ENCODE results near the gene GNAI1.
A peak's percentile ranks its signal among the peaks of the same experiment; 100 is the strongest.

GNAI1 gene

DNA sequence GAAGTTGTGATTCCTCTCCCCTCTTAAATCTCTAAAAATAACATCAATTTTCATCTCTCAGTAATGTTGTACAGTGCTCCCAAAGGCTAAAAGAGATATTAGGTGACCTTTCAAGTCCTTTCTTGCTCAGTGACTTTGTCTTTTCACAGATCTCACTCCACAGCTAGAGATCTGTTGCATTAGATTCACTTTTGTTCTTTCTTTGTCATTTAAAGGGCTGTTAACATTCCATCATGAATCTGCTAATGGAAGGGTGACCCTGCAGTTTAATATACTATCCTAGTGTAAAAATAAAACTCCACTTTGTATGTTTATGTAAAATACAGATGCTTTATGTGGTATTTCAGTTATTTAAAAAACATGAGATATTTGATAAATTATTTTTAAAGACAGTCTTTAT lies 30.5 kb downstream of the GNAI1 start:
- H3K4me3 Mint-ChIP-seq = no peak overlapping the region
- peaks cover 3% of the 10 kb centered on the region for H3K36me3 Mint-ChIP-seq (ENCODE audit: low read depth)
- peaks cover 14% of the 10 kb centered on the region for H3K4me1 Mint-ChIP-seq
- no peak overlapping the region for H3K27ac Mint-ChIP-seq
- H3K9me3 Mint-ChIP-seq = peaks cover 6% of the 10 kb centered on the region
- ATAC-seq = no peak
- DNase-seq = no peak
- H3K27me3 Mint-ChIP-seq = peaks cover 2% of the 10 kb centered on the region

- Mint-ChIP-seq H3K9me3 (peaks cover 34% of the 10 kb centered on the region), H3K36me3 (ENCODE audit: low read depth) (peaks cover 18% of the 10 kb centered on the region), H3K4me1 (peaks cover 26% of the 10 kb centered on the region), H3K27ac (no peak overlapping the region), H3K27me3 (no peaks in the 10 kb centered on the region), H3K4me3 (no peak overlapping the region)
- no peak for ATAC-seq
- DNase-seq = no peak
Observed at GRCh38 chr7:80170445-80170844, 35.8 kb downstream of the GNAI1 start.

DNA sequence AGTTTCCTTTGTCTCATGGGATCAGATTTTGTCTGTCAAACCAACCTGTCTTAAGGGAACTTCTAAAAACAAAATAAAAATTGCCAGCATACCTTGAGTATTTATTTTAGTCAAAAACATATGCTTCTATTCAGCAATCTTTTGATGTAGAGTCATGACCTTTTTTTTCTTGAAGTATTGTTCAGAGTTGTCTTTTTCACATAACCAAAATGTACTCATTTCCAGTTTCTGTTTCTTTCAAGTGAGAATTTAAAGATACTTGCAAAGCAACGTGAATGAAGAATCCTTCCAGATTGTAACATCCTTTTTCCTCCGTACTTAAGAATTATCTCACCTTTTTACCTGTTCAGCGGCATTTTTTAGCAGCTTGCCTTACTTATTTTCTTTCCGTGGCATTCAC lies 37.8 kb downstream of the GNAI1 start:
- H3K4me3 Mint-ChIP-seq = no peak overlapping the region
- peaks cover 34% of the 10 kb centered on the region for H3K9me3 Mint-ChIP-seq
- peaks cover 37% of the 10 kb centered on the region for H3K4me1 Mint-ChIP-seq
- peaks cover 20% of the 10 kb centered on the region for H3K36me3 Mint-ChIP-seq (ENCODE audit: low read depth)
- no peak overlapping the region for H3K27ac Mint-ChIP-seq
- H3K27me3 Mint-ChIP-seq = no peaks in the 10 kb centered on the region
- no peak for ATAC-seq
- no peak for DNase-seq

GRCh38 chr7:80175744-80176143 lies 41.1 kb downstream of the GNAI1 start:
- peaks cover 22% of the 10 kb centered on the region for H3K9me3 Mint-ChIP-seq
- no peak for DNase-seq
- peak overlapping the region; percentile 23 for H3K27ac Mint-ChIP-seq
- no peak overlapping the region for H3K4me3 Mint-ChIP-seq
- H3K27me3 Mint-ChIP-seq = no peaks in the 10 kb centered on the region
- peaks cover 38% of the 10 kb centered on the region for H3K4me1 Mint-ChIP-seq
- peak; percentile 85 for ATAC-seq
- peaks cover 12% of the 10 kb centered on the region for H3K36me3 Mint-ChIP-seq (ENCODE audit: low read depth)

DNA sequence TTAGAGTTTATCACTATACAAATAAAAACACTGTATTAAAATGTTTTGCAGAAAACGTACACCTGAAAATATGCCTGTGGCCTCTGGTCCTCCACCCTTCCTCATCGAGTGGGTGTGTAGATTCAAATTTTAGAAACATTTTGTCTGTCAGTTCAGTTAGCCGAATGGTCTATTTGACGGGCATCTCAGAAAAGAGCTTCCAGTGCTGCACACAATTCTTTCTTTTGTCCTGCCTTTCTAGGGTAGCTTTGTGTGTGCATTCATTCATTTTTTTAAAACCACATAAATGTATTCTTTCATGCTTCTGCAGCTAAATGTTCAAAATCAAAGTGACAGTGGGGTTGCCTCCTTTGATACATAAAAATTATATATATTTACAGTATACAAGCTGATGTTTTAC lies 46.8 kb downstream of the GNAI1 start:
- Mint-ChIP-seq H3K4me1 (peaks cover 16% of the 10 kb centered on the region), H3K4me3 (no peak overlapping the region), H3K36me3 (ENCODE audit: low read depth) (peaks cover 2% of the 10 kb centered on the region), H3K9me3 (no peaks in the 10 kb centered on the region), H3K27me3 (no peaks in the 10 kb centered on the region), H3K27ac (no peak overlapping the region)
- DNase-seq (no peak), ATAC-seq (no peak)

DNA sequence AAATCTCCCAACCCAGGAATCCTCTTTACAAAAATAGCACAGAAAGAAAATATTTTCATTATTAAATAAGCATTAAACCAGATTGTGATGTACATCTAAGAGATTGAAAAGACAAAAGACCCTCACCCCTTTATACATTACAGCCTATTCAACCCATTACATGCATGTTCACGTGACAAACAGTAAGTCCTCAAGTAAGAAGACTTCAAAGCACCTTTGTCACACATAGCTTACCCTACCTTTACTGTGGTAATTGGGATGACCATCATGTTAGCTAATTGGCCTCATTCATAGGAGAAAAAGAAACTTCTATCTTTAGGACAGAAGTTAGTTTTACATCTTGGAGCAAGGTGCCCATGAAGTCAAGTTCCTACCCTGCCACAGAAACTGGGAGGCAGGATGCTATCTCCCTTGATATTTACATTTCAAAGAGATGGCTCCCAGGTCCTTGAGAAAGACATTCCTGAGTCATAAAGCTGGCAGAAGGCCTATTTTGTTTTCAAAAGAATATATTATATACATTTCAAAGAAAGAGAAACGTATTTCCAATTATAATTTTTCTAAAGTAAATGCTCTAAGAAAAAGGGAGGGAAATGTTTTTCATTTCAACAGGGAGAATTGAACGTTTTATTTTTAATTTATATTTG lies 48.1 kb downstream of the GNAI1 start:
- Mint-ChIP-seq H3K4me1 (peaks cover 12% of the 10 kb centered on the region), H3K27me3 (no peaks in the 10 kb centered on the region), H3K9me3 (no peaks in the 10 kb centered on the region), H3K27ac (no peak overlapping the region), H3K4me3 (no peak overlapping the region), H3K36me3 (ENCODE audit: low read depth) (no peaks in the 10 kb centered on the region)
- ATAC-seq (no peak), DNase-seq (no peak)

- Mint-ChIP-seq H3K4me1 (peaks cover 12% of the 10 kb centered on the region), H3K4me3 (no peak overlapping the region), H3K36me3 (ENCODE audit: low read depth) (no peaks in the 10 kb centered on the region), H3K27me3 (no peaks in the 10 kb centered on the region), H3K9me3 (no peaks in the 10 kb centered on the region), H3K27ac (no peak overlapping the region)
- DNase-seq (no peak), ATAC-seq (no peak)
Observed at GRCh38 chr7:80183351-80183750, 48.7 kb downstream of the GNAI1 start.

DNA sequence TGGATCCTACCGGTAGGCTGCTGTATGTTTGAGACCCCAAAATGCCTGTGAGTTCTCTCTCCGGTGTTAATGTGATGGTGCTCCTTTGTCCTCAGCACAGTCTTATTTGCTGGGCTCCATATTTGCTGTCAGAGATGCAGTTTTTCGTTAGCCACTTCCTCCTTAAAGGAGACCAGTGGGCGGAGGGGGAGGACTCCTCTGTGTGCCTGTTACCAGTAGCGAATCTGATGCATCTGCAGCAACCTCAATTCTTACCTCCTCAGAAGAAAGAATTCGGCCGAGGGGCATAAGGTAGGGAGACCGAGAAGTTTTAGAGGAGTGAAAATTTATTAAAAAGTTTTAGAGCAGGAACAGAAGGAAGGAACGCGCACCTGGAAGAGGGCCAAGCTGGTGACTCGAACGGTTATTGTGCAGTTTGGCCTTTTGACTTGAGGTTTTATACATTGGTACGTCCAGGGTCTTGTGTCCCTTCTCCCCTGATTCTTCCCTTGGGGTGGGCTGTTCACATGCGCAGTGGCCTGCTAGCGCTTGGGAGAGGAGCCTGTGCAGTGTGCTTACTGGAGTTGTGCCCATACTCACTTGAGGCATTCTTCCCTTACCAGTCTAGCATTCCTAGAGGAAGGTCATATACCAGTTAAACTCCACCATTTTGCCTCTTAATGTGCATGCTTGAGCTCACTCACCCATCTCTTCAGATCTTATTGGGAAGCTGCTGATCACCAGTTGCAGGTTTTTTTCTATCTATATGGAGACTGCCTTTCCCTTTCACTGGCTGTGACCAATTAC lies 49.5 kb downstream of the GNAI1 start:
- ATAC-seq (no peak), DNase-seq (no peak)
- no peaks in the 10 kb centered on the region for H3K27me3 Mint-ChIP-seq
- H3K9me3 Mint-ChIP-seq = no peaks in the 10 kb centered on the region
- H3K4me1 Mint-ChIP-seq = peaks cover 12% of the 10 kb centered on the region
- no peak overlapping the region for H3K27ac Mint-ChIP-seq
- H3K4me3 Mint-ChIP-seq = no peak overlapping the region
- H3K36me3 Mint-ChIP-seq (ENCODE audit: low read depth) = no peaks in the 10 kb centered on the region

DNA sequence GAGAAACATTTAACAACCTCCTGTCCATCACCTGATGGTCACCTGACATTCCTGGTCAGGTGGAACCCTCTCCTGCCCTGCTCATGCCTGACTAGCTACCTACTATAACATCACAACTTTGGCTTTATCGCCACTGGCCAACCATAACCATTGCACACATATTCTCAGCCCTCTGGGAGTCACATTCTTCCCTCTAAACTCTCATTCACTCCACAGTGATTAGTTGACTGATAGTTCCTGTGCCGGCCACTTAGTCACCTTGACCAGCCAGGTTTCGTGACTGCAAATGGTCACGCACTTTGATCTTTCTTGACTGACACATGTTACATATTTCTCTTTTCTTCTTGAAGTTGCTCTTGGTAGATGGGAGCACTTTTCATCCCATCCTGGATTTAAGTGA lies 50.1 kb downstream of the GNAI1 start:
- DNase-seq = no peak
- Mint-ChIP-seq H3K36me3 (ENCODE audit: low read depth) (no peaks in the 10 kb centered on the region), H3K4me1 (peaks cover 10% of the 10 kb centered on the region), H3K4me3 (no peak overlapping the region), H3K27me3 (no peaks in the 10 kb centered on the region), H3K9me3 (no peaks in the 10 kb centered on the region), H3K27ac (no peak overlapping the region)
- ATAC-seq = no peak

- DNase-seq (no peak), ATAC-seq (no peak)
- Mint-ChIP-seq H3K27me3 (no peaks in the 10 kb centered on the region), H3K27ac (no peak overlapping the region), H3K4me3 (no peak overlapping the region), H3K4me1 (peaks cover 2% of the 10 kb centered on the region), H3K36me3 (ENCODE audit: low read depth) (no peaks in the 10 kb centered on the region), H3K9me3 (no peaks in the 10 kb centered on the region)
Observed at GRCh38 chr7:80185571-80185970, 50.9 kb downstream of the GNAI1 start.

DNA sequence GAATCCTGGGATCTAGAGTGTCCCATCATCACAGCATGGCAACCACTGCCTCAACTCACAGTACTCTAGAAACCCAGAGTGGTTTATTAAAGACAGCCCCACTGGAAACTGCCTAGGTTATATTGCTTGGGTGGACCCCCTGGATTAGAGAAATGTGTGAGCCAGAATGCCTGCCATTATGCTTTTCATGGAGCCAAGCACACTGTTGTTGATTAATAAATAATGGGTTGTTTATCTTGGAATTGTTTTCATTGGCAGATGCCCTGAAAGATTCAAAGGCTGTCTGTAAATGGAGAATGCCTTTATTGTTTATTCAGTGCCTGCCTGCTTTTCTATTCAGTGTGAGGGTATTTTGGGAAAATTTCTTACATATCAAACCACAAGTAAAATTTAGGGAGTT lies 52.1 kb downstream of the GNAI1 start:
- ATAC-seq = no peak

DNA sequence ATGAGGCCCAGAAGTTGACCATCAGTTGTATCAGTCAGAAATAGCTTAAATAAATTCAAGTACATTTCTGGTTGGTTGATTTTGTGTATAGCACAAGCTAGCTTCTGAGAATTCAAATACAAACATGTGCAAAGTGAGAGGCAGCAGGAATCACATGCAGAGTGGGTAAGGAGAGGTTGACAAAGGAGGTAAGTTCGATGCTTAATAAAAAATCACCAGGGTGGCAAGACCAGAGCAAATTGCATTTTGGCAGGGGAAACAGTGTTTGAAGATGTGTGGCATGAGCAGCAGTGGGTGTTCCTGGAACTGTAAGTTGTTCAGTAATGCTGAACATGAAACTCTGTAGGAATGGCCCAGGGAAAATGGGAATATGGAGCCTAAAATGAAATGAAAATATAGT lies 52.6 kb downstream of the GNAI1 start:
- no peak overlapping the region for H3K4me3 Mint-ChIP-seq
- no peak overlapping the region for H3K27ac Mint-ChIP-seq
- no peaks in the 10 kb centered on the region for H3K9me3 Mint-ChIP-seq
- no peak for ATAC-seq
- no peaks in the 10 kb centered on the region for H3K4me1 Mint-ChIP-seq
- no peaks in the 10 kb centered on the region for H3K27me3 Mint-ChIP-seq
- no peaks in the 10 kb centered on the region for H3K36me3 Mint-ChIP-seq (ENCODE audit: low read depth)
- no peak for DNase-seq

More for the DNA sequence above, 52.1 kb downstream of the GNAI1 start:
- Mint-ChIP-seq H3K4me3 (no peak overlapping the region), H3K4me1 (no peaks in the 10 kb centered on the region), H3K36me3 (ENCODE audit: low read depth) (no peaks in the 10 kb centered on the region), H3K27ac (no peak overlapping the region), H3K9me3 (no peaks in the 10 kb centered on the region), H3K27me3 (no peaks in the 10 kb centered on the region)
- DNase-seq = no peak

DNA sequence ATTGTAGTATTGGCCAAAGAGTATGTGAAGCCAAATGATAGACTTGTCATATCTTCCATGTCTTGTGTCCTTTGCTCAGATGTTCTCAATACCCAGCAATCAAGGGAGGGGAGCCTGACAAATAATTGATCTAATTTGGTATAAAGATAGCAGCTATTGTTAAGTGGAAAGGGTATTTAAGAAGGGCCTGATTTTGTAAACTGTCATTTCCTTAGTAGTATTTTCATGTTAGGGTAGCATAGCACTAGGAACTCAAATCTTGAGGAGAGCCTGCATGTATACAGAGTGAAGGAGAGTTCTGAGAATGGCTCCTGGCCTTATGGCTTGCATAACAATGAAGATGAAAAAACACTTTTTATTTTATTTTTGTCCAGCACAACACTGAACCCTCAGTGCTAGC lies 53.1 kb downstream of the GNAI1 start:
- no peak for DNase-seq
- no peak overlapping the region for H3K4me3 Mint-ChIP-seq

GRCh38 chr7:80189638-80190037 lies 55.0 kb downstream of the GNAI1 start:
- Mint-ChIP-seq H3K27ac (no peak overlapping the region), H3K4me3 (no peak overlapping the region), H3K36me3 (ENCODE audit: low read depth) (no peaks in the 10 kb centered on the region), H3K27me3 (no peaks in the 10 kb centered on the region), H3K9me3 (no peaks in the 10 kb centered on the region), H3K4me1 (no peaks in the 10 kb centered on the region)
- DNase-seq (no peak), ATAC-seq (no peak)

More for the DNA sequence above, 53.1 kb downstream of the GNAI1 start:
- Mint-ChIP-seq H3K9me3 (no peaks in the 10 kb centered on the region), H3K27me3 (no peaks in the 10 kb centered on the region), H3K36me3 (ENCODE audit: low read depth) (no peaks in the 10 kb centered on the region), H3K4me1 (no peaks in the 10 kb centered on the region), H3K27ac (no peak overlapping the region)
- ATAC-seq = no peak

DNA sequence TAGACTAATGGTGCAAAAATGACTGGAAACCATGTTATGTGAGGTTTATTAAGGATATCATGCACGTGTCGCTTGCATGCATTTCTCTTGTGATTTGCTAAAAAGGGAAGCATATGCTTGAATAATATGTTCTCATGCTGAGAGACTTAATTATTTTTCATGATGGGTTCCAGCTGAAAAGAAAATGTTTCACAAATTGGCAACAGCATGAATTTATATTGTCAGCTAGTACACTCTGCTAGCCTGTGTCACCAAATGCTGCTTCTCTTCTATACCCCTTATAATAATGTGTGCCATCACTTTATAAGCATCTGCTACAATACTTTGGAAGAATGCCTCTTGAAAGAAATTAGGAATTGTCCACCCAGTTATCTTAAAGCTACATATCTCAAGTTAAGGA lies 63.0 kb downstream of the GNAI1 start:
- no peak overlapping the region for H3K27ac Mint-ChIP-seq
- H3K36me3 Mint-ChIP-seq (ENCODE audit: low read depth) = no peaks in the 10 kb centered on the region
- H3K9me3 Mint-ChIP-seq = no peaks in the 10 kb centered on the region
- ATAC-seq (no peak), DNase-seq (no peak)
- no peaks in the 10 kb centered on the region for H3K27me3 Mint-ChIP-seq
- no peak overlapping the region for H3K4me3 Mint-ChIP-seq
- no peaks in the 10 kb centered on the region for H3K4me1 Mint-ChIP-seq
